Activated CD4-positive, CD25-positive, alpha-beta regulatory T cell (primary cell): ENCODE results near the gene ZBTB12.

Experiments used
- DNase-seq, 4 experiments: peaks; one replicate each; lab custom pipeline; 2025; lab: John Stamatoyannopoulos, UW

The ZBTB12 gene

GRCh38 chr6:31896856-31897611, 4.9 kb downstream of the ZBTB12 start:
- DNase-seq, result peak in 1 of 4 experiments; percentile 33

GRCh38 chr6:31896493-31896855, 5.4 kb downstream of the ZBTB12 start:
- no peak for DNase-seq

- DNase-seq, result no peak
Measured at GRCh38 chr6:31892821-31893220, 9.1 kb downstream of the ZBTB12 start.

GRCh38 chr6:31889331-31889972, 12.4 kb downstream of the ZBTB12 start:
- DNase-seq, result no peak

GRCh38 chr6:31888276-31889258, 13.3 kb downstream of the ZBTB12 start:
- DNase-seq, result peak; percentile 15 to 53 (median 42)

GRCh38 chr6:31887173-31888007, 14.5 kb downstream of the ZBTB12 start:
- no peak for DNase-seq

- no peak for DNase-seq
Measured at GRCh38 chr6:31886541-31886991, 15.3 kb downstream of the ZBTB12 start.

GRCh38 chr6:31884528-31885035, 17.3 kb downstream of the ZBTB12 start:
- DNase-seq, result no peak

GRCh38 chr6:31883676-31884075, 18.2 kb downstream of the ZBTB12 start:
- DNase-seq, result no peak

- no peak for DNase-seq
Measured at GRCh38 chr6:31882344-31882743, 19.5 kb downstream of the ZBTB12 start.

- DNase-seq, result no peak
Measured at GRCh38 chr6:31881136-31881859, 20.6 kb downstream of the ZBTB12 start.

- no peak for DNase-seq
Measured at GRCh38 chr6:31880616-31881015, 21.3 kb downstream of the ZBTB12 start.

GRCh38 chr6:31879901-31880300, 22.0 kb downstream of the ZBTB12 start:
- DNase-seq, result no peak

GRCh38 chr6:31879143-31879542, 22.7 kb downstream of the ZBTB12 start:
- no peak for DNase-seq

GRCh38 chr6:31878726-31879125, 23.2 kb downstream of the ZBTB12 start, which contains the start of gene SLC44A4:
TSS of gene SLC44A4 (minus strand) at chr6:31878997. CDS start at chr6:31878980, 17 bp downstream.
- DNase-seq, result no peak

GRCh38 chr6:31878222-31878621, 23.7 kb downstream of the ZBTB12 start:
- no peak for DNase-seq

- DNase-seq, result no peak
Measured at GRCh38 chr6:31877651-31878161, 24.2 kb downstream of the ZBTB12 start.

- no peak for DNase-seq
Measured at GRCh38 chr6:31877125-31877650, 24.7 kb downstream of the ZBTB12 start.

- DNase-seq, result no peak
Measured at GRCh38 chr6:31876357-31876756, 25.5 kb downstream of the ZBTB12 start.

GRCh38 chr6:31875877-31876276, 26.0 kb downstream of the ZBTB12 start:
- DNase-seq, result no peak
